Measurements from ENCODE around the gene CCDC192. TPM values are rescaled to one million over a fixed set of nuclear protein-coding genes. Genes with fewer than 3 reads are reported as not detected.

CCDC192 gene
- total RNA-seq, 1 donor from 2014 or later: 1.3 TPM

GRCh38 chr5:127858116-127858784 is 155.1 kb downstream of the CCDC192 start:
- Mint-ChIP-seq H3K27ac (ENCODE audit: unreplicated experiment) (peak overlapping the region; percentile 21), H3K4me3 (no peak overlapping the region), H3K36me3 (ENCODE audit: low read depth) (peaks cover 3% of the 10 kb centered on the region), H3K27me3 (ENCODE audit: low read depth) (no peaks in the 10 kb centered on the region), H3K4me1 (peaks cover 7% of the 10 kb centered on the region), H3K9me3 (peaks cover 15% of the 10 kb centered on the region)
- no peak for DNase-seq (ENCODE audit: low read depth, low spot score)
- no peak for TF ChIP-seq CTCF (conservative IDR thresholded peaks at IDR 0.05)

GRCh38 chr5:127860291-127860690 is 157.1 kb downstream of the CCDC192 start:
- no peaks in the 10 kb centered on the region for H3K27me3 Mint-ChIP-seq (ENCODE audit: low read depth)
- no peak overlapping the region for H3K27ac Mint-ChIP-seq (ENCODE audit: unreplicated experiment)
- no peak for TF ChIP-seq CTCF (conservative IDR thresholded peaks at IDR 0.05)
- no peak for DNase-seq (ENCODE audit: low read depth, low spot score)
- peaks cover 7% of the 10 kb centered on the region for H3K4me1 Mint-ChIP-seq
- H3K4me3 Mint-ChIP-seq: no peak overlapping the region
- peaks cover 3% of the 10 kb centered on the region for H3K36me3 Mint-ChIP-seq (ENCODE audit: low read depth)
- peaks cover 14% of the 10 kb centered on the region for H3K9me3 Mint-ChIP-seq

GRCh38 chr5:127863161-127863560 is 160.0 kb downstream of the CCDC192 start:
- no peak for DNase-seq (ENCODE audit: low read depth, low spot score)
- TF ChIP-seq CTCF (conservative IDR thresholded peaks at IDR 0.05): no peak
- Mint-ChIP-seq H3K36me3 (ENCODE audit: low read depth) (no peaks in the 10 kb centered on the region), H3K27me3 (ENCODE audit: low read depth) (no peaks in the 10 kb centered on the region), H3K27ac (ENCODE audit: unreplicated experiment) (no peak overlapping the region), H3K4me3 (no peak overlapping the region), H3K9me3 (peaks cover 6% of the 10 kb centered on the region), H3K4me1 (peaks cover 6% of the 10 kb centered on the region)

- H3K27me3 Mint-ChIP-seq (ENCODE audit: low read depth): no peaks in the 10 kb centered on the region
These were observed 160.6 kb downstream of the CCDC192 start for GRCh38 chr5:127863610-127864395.

GRCh38 chr5:127864511-127864910 is 161.3 kb downstream of the CCDC192 start:
- no peak for DNase-seq (ENCODE audit: low read depth, low spot score)
- Mint-ChIP-seq H3K4me1 (no peaks in the 10 kb centered on the region), H3K36me3 (ENCODE audit: low read depth) (no peaks in the 10 kb centered on the region), H3K27ac (ENCODE audit: unreplicated experiment) (no peak overlapping the region), H3K9me3 (peaks cover 5% of the 10 kb centered on the region), H3K27me3 (ENCODE audit: low read depth) (no peaks in the 10 kb centered on the region), H3K4me3 (no peak overlapping the region)
- TF ChIP-seq CTCF (conservative IDR thresholded peaks at IDR 0.05): no peak

More at GRCh38 chr5:127863610-127864395, 160.6 kb downstream of the CCDC192 start:
- Mint-ChIP-seq H3K4me1 (no peaks in the 10 kb centered on the region), H3K27ac (ENCODE audit: unreplicated experiment) (no peak overlapping the region), H3K36me3 (ENCODE audit: low read depth) (no peaks in the 10 kb centered on the region), H3K4me3 (no peak overlapping the region), H3K9me3 (peaks cover 6% of the 10 kb centered on the region)
- TF ChIP-seq CTCF (conservative IDR thresholded peaks at IDR 0.05): no peak
- DNase-seq (ENCODE audit: low read depth, low spot score): no peak
